Endothelial cell of umbilical vein (primary cell): Measurements from ENCODE around the gene STK10. TPM values are rescaled to one million over a fixed set of nuclear protein-coding genes. Genes with fewer than 3 reads are reported as not detected.

Experiments
- BruUV-seq: library from RNA; stranded (reverse); fragments of 400-500 nt; replicated peaks from 2 replicates; lab custom pipeline; 2021; lab: Mats Ljungman, UMichigan
- CTCF ChIA-PET: fragments of 300-600, 350-600 bp; sonication (Branson Sonifier 250); formaldehyde crosslinking; loops from one replicate; lab custom pipeline; 2021; ENCODE audit warnings: antibody characterized with exemption, inconsistent platforms; lab: Charles Lee
- POLR2A ChIA-PET: fragments of 300-600, 350-600 bp; sonication (Branson Sonifier 250); formaldehyde crosslinking; loops from one replicate; lab custom pipeline; 2021; ENCODE audit warnings: antibody characterized with exemption, inconsistent platforms; lab: Charles Lee
- DNase-seq: peaks from one replicate; pipeline ENCODE4 v3.0.0-alpha.2; 2011; ENCODE audit warnings: low read depth, low spot score
- FAIRE-seq: peaks from 2 replicates; lab custom pipeline; 2011; peaks lifted over from hg19 to GRCh38; lab: Jason Lieb, UNC
- H2AFZ ChIP-seq: 2 replicates; pipeline ENCODE4 v1.6.0; 2012; ENCODE audit warnings: low read depth, low read length, control low read depth, inconsistent platforms
- H3K27ac ChIP-seq: 2 replicates; pipeline ENCODE4 v1.5.1; 2011; ENCODE audit warnings: low read depth, mild to moderate bottlenecking, control low read depth, low read length, moderate library complexity; ENCODE audit not compliant: insufficient read depth
- H3K27me3 ChIP-seq, 2 experiments: 2 replicates each; pipeline versions ENCODE4 v1.6.0 to v1.6.1; 2011; ENCODE audit warnings: low read length in 2 of 2, mixed read lengths in 1 of 2; ENCODE audit not compliant: control insufficient read depth in 2 of 2, insufficient read depth in 2 of 2
- H3K36me3 ChIP-seq, 2 experiments: 2 replicates in 1 of 2; 3 replicates in 1 of 2; pipeline ENCODE4 v1.5.1; 2011; ENCODE audit warnings: low read length in 2 of 2, mild to moderate bottlenecking in 1 of 2, moderate library complexity in 1 of 2; ENCODE audit not compliant: control insufficient read depth in 2 of 2, insufficient read depth in 2 of 2; ENCODE audit errors: extremely low read depth in 1 of 2
- H3K4me1 ChIP-seq: 3 replicates; pipeline ENCODE4 v1.5.1; 2011; ENCODE audit warnings: mild to moderate bottlenecking, low read length; ENCODE audit not compliant: control insufficient read depth, insufficient read depth; ENCODE audit errors: extremely low read depth
- H3K4me2 ChIP-seq: 2 replicates; pipeline ENCODE4 v1.6.1; 2011; ENCODE audit warnings: low read length, control low read depth, mixed read lengths; ENCODE audit not compliant: insufficient read depth
- H3K4me3 ChIP-seq, 3 experiments: fragments of 200-600 bp in 1 of 3; sonication (generic), shearing (Covaris generic) in 1 of 3; replicated peaks in 1 of 3; 2 replicates each; pipeline ENCODE4 v1.5.1; 2011 to 2016; ENCODE audit warnings: control low read depth in 3 of 3, low read length in 3 of 3, mild to moderate bottlenecking in 2 of 3, inconsistent platforms in 1 of 3, low read depth in 1 of 3, moderate library complexity in 1 of 3; ENCODE audit not compliant: insufficient read depth in 1 of 3
- H3K79me2 ChIP-seq: 2 replicates; pipeline ENCODE4 v1.6.0; 2012; ENCODE audit warnings: low read length, inconsistent platforms; ENCODE audit not compliant: control insufficient read depth, insufficient read depth
- H3K9ac ChIP-seq: replicated peaks from 2 replicates; pipeline ENCODE3; 2011; ENCODE audit warnings: low read length, control low read depth; ENCODE audit not compliant: insufficient read depth; ENCODE audit errors: extremely low read depth
- H3K9me1 ChIP-seq: replicated peaks from 3 replicates; pipeline ENCODE4 v1.6.0; 2011; ENCODE audit warnings: mild to moderate bottlenecking, low read length; ENCODE audit not compliant: control insufficient read depth, insufficient read depth; ENCODE audit errors: extremely low read depth
- H3K9me3 ChIP-seq: replicated peaks from 2 replicates; pipeline ENCODE4 v1.5.1; 2012; ENCODE audit warnings: low read length, inconsistent platforms; ENCODE audit not compliant: control insufficient read depth, insufficient read depth
- H4K20me1 ChIP-seq: replicated peaks from 2 replicates; pipeline ENCODE3; 2011; ENCODE audit warnings: mild to moderate bottlenecking, low read length; ENCODE audit not compliant: control insufficient read depth, insufficient read depth; ENCODE audit errors: extremely low read depth
- EZH2 ChIP-seq: IDR thresholded peaks from 2 replicates; pipeline ENCODE4 v1.6.1; 2012; ENCODE audit warnings: borderline replicate concordance, low read depth, mild to moderate bottlenecking, moderate library complexity, low read length, inconsistent platforms; ENCODE audit not compliant: severe bottlenecking
- FOS ChIP-seq: IDR thresholded peaks from 2 replicates; pipeline ENCODE4 v1.6.1; 2011; ENCODE audit warnings: mild to moderate bottlenecking, low read length, moderate library complexity, borderline replicate concordance; ENCODE audit not compliant: insufficient read depth
- GATA2 ChIP-seq: IDR thresholded peaks from 2 replicates; pipeline ENCODE4 v1.7.0; 2011; ENCODE audit warnings: low read depth, mild to moderate bottlenecking, moderate library complexity, mixed read lengths, low read length; ENCODE audit not compliant: insufficient read length, insufficient read depth
- JUN ChIP-seq: IDR thresholded peaks from 2 replicates; pipeline ENCODE4 v1.6.1; 2011; ENCODE audit warnings: borderline replicate concordance, low read depth; ENCODE audit not compliant: insufficient read length, insufficient read depth
- MYC ChIP-seq: IDR thresholded peaks from one replicate; pipeline ENCODE4 v1.6.1; 2011; ENCODE audit warnings: mild to moderate bottlenecking, low read depth, low read length
- POLR2A ChIP-seq: IDR thresholded peaks from 2 replicates; pipeline ENCODE4 v1.6.1; 2012; ENCODE audit warnings: low read depth, mild to moderate bottlenecking, control low read depth, low read length
- POLR2AphosphoS5 ChIP-seq: IDR thresholded peaks from 2 replicates; pipeline ENCODE4 v1.6.1; 2012; ENCODE audit warnings: low read depth, mild to moderate bottlenecking, control low read depth, low read length, moderate library complexity; ENCODE audit not compliant: insufficient read depth
- dilution Hi-C: fragments of 300-500 bp; cut with MboI; formaldehyde crosslinking; loops from one replicate; pipeline ENCODE4 v1.15.0; 2019; ENCODE audit warnings: low sequenced_read_pairs; ENCODE audit not compliant: extremely low pct_ligation_motif_present
- intact Hi-C: fragments of 100-400 bp; cut with micrococcal nuclease; formaldehyde crosslinking; loops from one replicate; pipeline ENCODE4 v1.10.0; 2022
- polyA plus RNA-seq, 4 experiments: library from polyadenylated mRNA; depleted of rRNA in 3 of 4; stranded (reverse) in 3 of 4; unstranded in 1 of 4; fragments of >200 nt; gene quantifications; 2 replicates each; pipeline versions ENCODE4 v1.2.1 to v1.2.3, GENCODE V29; 2011 to 2012; ENCODE audit warnings: missing spikeins in 1 of 4
- total RNA-seq: library from RNA; stranded (reverse); gene quantifications from 2 replicates; pipeline ENCODE4 v1.2.3, GENCODE V29; 2021
- TF ChIP-seq, protein P1 (sequence below), 2 donors: IDR thresholded peaks; 1 replicate in 1 of 2; 2 replicates in 1 of 2; pipeline ENCODE4 v1.5.1; 2011; ENCODE audit warnings: low read length in 2 of 2, mild to moderate bottlenecking in 2 of 2, moderate library complexity in 2 of 2, control low read depth in 1 of 2, inconsistent platforms in 1 of 2, low read depth in 1 of 2; ENCODE audit not compliant: insufficient read depth in 1 of 2; ENCODE audit errors: extremely low read depth in 1 of 2
- TF ChIP-seq, protein P2 (sequence below): IDR thresholded peaks from 2 replicates; pipeline ENCODE4 v1.6.1; 2011; ENCODE audit not compliant: insufficient read depth, insufficient read length

Gene STK10
- total and polyA plus RNA-seq, 2 donors (not counting 3 experiments of a cell fraction or from before 2014, with no cell fraction given) = 16.9 to 47.2 TPM

DNA sequence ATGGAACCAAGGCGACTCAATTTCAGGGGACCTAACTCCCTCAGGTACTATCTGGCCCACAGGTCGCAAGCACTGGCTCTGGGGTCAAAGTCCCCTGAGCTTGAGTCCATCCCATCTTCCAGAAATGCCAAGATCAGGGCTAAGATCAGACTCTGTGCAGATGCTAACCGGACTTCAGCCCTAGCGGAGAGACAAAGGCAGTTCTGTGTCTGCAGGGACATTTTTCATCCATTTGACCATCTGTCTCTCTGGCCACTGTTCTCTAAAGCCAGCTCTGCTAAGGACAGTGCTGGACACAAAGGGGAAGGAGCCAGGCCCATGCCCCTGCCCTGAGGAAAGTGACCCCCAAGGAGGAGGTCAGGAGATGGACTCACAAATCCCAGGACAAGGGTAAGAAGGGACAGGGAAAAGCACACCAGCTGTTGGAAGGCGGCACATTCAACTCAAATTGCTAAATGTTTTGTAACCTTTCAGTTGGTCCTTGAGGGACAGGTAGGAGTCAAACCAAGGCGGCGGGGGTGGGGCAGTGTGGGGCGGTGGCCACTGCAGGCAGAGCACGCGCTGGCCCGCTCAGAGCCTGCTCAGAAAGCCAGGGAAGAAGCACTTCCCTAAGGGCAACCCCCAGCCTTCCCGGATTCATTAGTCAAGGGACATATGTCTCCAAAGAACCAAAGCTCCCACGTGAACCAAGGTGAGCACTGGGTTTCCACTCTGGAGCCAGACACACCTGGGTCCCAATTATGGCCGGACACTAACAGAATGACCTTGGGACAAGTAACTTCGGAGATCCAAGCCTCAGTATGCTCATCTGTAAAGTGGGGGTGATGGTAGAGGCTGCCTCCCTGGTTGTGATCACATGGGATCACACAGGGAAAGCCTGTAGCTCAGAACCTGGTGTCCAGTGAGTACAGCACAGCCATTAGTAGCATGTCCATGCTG lies 42.8 kb downstream of the STK10 start:
- H3K27ac ChIP-seq = no peak overlapping the region
- FAIRE-seq = no peak
- H3K27me3 ChIP-seq = no peaks in the 10 kb centered on the region
- no peaks in the 10 kb centered on the region for H3K9me3 ChIP-seq
- CTCF ChIA-PET = interaction anchor here (1.2 kb wide), 1 partner anchor 12 kb away, joined by 3 read pairs; no protein-coding TSS in a partner anchor
- no peak for DNase-seq
- H3K9ac ChIP-seq = no peak overlapping the region
- intact Hi-C loops (loop anchor here (5.0 kb wide), 1 partner anchor 42 kb away; the partner anchor contains the start of gene STK10), dilution Hi-C loops (no loop called here)
- H3K79me2 ChIP-seq = no peaks in the 10 kb centered on the region
- H3K4me3 ChIP-seq = no peak overlapping the region
- BruUV-seq = no TSS peak
- no peak overlapping the region for H3K4me2 ChIP-seq
- peaks cover 0 to 3% of the 10 kb centered on the region in 2 experiments for H3K36me3 ChIP-seq
- POLR2A ChIA-PET = interaction anchor here (1.2 kb wide), 1 partner anchor 10 kb away, joined by 3 read pairs; no protein-coding TSS in a partner anchor
- no peaks in the 10 kb centered on the region for H3K9me1 ChIP-seq
- no peak overlapping the region for H2AFZ ChIP-seq
- no peak for TF ChIP-seq MYC
- peaks cover 2% of the 10 kb centered on the region for H3K4me1 ChIP-seq
- peaks cover 2% of the 10 kb centered on the region for H4K20me1 ChIP-seq

DNA sequence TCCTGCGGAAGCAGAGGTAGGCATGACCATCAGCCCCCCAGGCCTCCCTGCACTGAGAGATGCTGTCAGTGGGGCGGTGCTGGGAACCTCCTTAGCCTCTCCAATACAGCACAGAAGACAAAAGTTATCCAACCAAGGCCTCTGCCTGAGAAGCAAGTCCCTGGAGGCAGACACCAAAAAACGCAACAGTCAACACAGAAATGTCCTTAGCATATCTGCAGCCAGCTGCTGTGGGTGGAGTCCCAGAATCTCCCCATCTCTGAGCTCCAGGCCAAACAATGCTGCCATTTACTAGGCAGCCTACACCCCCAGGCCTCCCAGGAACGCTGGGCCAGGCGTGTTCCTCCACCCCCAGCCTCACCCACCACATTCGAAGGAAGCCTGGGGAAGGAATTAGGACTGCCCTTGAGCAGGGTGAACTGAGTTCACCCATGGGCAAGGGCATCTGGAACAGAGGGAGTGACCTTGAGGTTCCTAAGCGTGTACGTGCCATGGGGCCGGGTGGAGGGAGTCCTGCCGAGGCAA lies 43.7 kb downstream of the STK10 start:
- no TSS peak for BruUV-seq
- no peak overlapping the region for H3K4me3 ChIP-seq
- dilution Hi-C loops = no loop called here

More for the DNA sequence above, 43.7 kb downstream of the STK10 start:
- Histone ChIP-seq H3K9me3 (no peaks in the 10 kb centered on the region), H4K20me1 (peaks cover 2% of the 10 kb centered on the region), H3K27me3 (no peaks in the 10 kb centered on the region), H3K79me2 (no peaks in the 10 kb centered on the region), H3K4me1 (peaks cover 2% of the 10 kb centered on the region), H3K9me1 (no peaks in the 10 kb centered on the region), H3K4me2 (no peak overlapping the region), H2AFZ (no peak overlapping the region), H3K36me3 (peaks cover 0 to 3% of the 10 kb centered on the region in 2 experiments), H3K9ac (no peak overlapping the region), H3K27ac (no peak overlapping the region)
- FAIRE-seq (no peak), DNase-seq (no peak)
- POLR2A ChIA-PET = interaction anchor here (1.2 kb wide), 1 partner anchor 11 kb away, joined by 3 read pairs; no protein-coding TSS in a partner anchor
- no peak for TF ChIP-seq EZH2
- no peak for TF ChIP-seq FOS
- TF ChIP-seq POLR2AphosphoS5 = no peak
- TF ChIP-seq MYC = no peak
- TF ChIP-seq POLR2A = no peak
- TF ChIP-seq JUN = no peak
- TF ChIP-seq, protein P1, sequence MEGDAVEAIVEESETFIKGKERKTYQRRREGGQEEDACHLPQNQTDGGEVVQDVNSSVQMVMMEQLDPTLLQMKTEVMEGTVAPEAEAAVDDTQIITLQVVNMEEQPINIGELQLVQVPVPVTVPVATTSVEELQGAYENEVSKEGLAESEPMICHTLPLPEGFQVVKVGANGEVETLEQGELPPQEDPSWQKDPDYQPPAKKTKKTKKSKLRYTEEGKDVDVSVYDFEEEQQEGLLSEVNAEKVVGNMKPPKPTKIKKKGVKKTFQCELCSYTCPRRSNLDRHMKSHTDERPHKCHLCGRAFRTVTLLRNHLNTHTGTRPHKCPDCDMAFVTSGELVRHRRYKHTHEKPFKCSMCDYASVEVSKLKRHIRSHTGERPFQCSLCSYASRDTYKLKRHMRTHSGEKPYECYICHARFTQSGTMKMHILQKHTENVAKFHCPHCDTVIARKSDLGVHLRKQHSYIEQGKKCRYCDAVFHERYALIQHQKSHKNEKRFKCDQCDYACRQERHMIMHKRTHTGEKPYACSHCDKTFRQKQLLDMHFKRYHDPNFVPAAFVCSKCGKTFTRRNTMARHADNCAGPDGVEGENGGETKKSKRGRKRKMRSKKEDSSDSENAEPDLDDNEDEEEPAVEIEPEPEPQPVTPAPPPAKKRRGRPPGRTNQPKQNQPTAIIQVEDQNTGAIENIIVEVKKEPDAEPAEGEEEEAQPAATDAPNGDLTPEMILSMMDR (IDR thresholded peaks at IDR 0.05; ENCODE audit: extremely low read depth in 1 of 2, insufficient read depth in 1 of 2, low read depth in 1 of 2, low read length in 2 of 2) = no peak
- TF ChIP-seq, protein P2, sequence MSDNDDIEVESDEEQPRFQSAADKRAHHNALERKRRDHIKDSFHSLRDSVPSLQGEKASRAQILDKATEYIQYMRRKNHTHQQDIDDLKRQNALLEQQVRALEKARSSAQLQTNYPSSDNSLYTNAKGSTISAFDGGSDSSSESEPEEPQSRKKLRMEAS = no peak
- TF ChIP-seq GATA2 = no peak
- CTCF ChIA-PET = no interaction called here
- intact Hi-C loops = loop anchor here (5.0 kb wide), 1 partner anchor 43 kb away; the partner anchor contains the start of gene STK10
